Panc1 (cell line): ENCODE results near the gene ARFGAP1.

Experiments used
- CTCF ChIP-seq: fragments of 450-650 bp; IDR thresholded peaks from 2 replicates; pipeline ENCODE4 v1.5.1; 2017; ENCODE audit warnings: mild to moderate bottlenecking
- POLR2AphosphoS5 ChIP-seq: IDR thresholded peaks from 2 replicates; pipeline ENCODE4 v1.6.1; 2012; ENCODE audit warnings: mild to moderate bottlenecking, low read depth, low read length, moderate library complexity
- REST ChIP-seq, 2 experiments: IDR thresholded peaks; 2 replicates each; pipeline ENCODE4 v1.6.1; 2011 to 2012; ENCODE audit warnings: low read depth in 2 of 2, control low read depth in 1 of 2, low read length in 1 of 2, mild to moderate bottlenecking in 1 of 2, moderate library complexity in 1 of 2; ENCODE audit not compliant: insufficient read depth in 1 of 2
- SIN3A ChIP-seq: IDR thresholded peaks from 2 replicates; pipeline ENCODE4 v1.6.1; 2012; ENCODE audit warnings: low read depth, mild to moderate bottlenecking, low read length, moderate library complexity, borderline replicate concordance; ENCODE audit not compliant: insufficient read depth

- no peak for TF ChIP-seq REST (IDR thresholded peaks at IDR 0.05; ENCODE audit: insufficient read depth in 1 of 2, low read depth in 2 of 2, low read length in 1 of 2)
- no peak for TF ChIP-seq CTCF
- TF ChIP-seq POLR2AphosphoS5, result no peak
- TF ChIP-seq SIN3A, result no peak
Observed at GRCh38 chr20:63248835-63249591, 23.6 kb upstream of the ARFGAP1 start.
